ENCODE measurements around the gene ALAD.

ALAD gene

GRCh38 chr9:113416149-113416721 is 15.2 kb upstream of the ALAD start:
- TF ChIP-seq EZH2phosphoT487 (IDR thresholded peaks at IDR 0.05; ENCODE audit: low read depth) (no peak), CTCF (IDR thresholded peaks at IDR 0.05; ENCODE audit: low read depth, low read length) (no peak)
- H3K4me2 ChIP-seq (ENCODE audit: low read length): peak overlapping the region; percentile 80
- peak overlapping the region; percentile 70 for H3K9ac ChIP-seq (ENCODE audit: low read length)
- H3K4me1 ChIP-seq (ENCODE audit: low read length): peaks cover 49% of the 10 kb centered on the region
- H3K36me3 ChIP-seq (replicated peaks; ENCODE audit: low read depth, low read length): no peaks in the 10 kb centered on the region
- peak overlapping the region; percentile 96 for H3K27ac ChIP-seq (ENCODE audit: low read length)
- H3K4me3 ChIP-seq (ENCODE audit: low read length): peak overlapping the region; percentile 44
- H2AFZ ChIP-seq (ENCODE audit: low read depth, low read length): peak overlapping the region; percentile 83
- H4K20me1 ChIP-seq (ENCODE audit: insufficient read depth, low read length): no peaks in the 10 kb centered on the region
- H3K9me3 ChIP-seq (ENCODE audit: insufficient read depth, low read length): no peaks in the 10 kb centered on the region
- no peaks in the 10 kb centered on the region for H3K27me3 ChIP-seq (ENCODE audit: low read depth, low read length)
- H3K79me2 ChIP-seq (ENCODE audit: low read length): no peaks in the 10 kb centered on the region

- no peaks in the 10 kb centered on the region for H4K20me1 ChIP-seq (ENCODE audit: insufficient read depth, low read length)
- H3K27ac ChIP-seq (ENCODE audit: low read length): peak within 1 kb of the TSS; percentile 87
- no peak for TF ChIP-seq CTCF (IDR thresholded peaks at IDR 0.05; ENCODE audit: low read depth, low read length)
- TF ChIP-seq EZH2phosphoT487 (IDR thresholded peaks at IDR 0.05; ENCODE audit: low read depth): no peak
- peaks cover 12% of the 10 kb centered on the region for H3K4me1 ChIP-seq (ENCODE audit: low read length)
- peaks cover 27% of the 10 kb centered on the region for H3K79me2 ChIP-seq (ENCODE audit: low read length)
- H2AFZ ChIP-seq (ENCODE audit: low read depth, low read length): no peak within 1 kb of the TSS; the same call in 1 of the 2 replicates
- no peaks in the 10 kb centered on the region for H3K27me3 ChIP-seq (ENCODE audit: low read depth, low read length)
- peak within 1 kb of the TSS; percentile 92 for H3K4me2 ChIP-seq (ENCODE audit: low read length)
- no peaks in the 10 kb centered on the region for H3K9me3 ChIP-seq (ENCODE audit: insufficient read depth, low read length)
- H3K36me3 ChIP-seq (replicated peaks; ENCODE audit: low read depth, low read length): peaks cover 9% of the 10 kb centered on the region
- H3K4me3 ChIP-seq (ENCODE audit: low read length): peak within 1 kb of the TSS; percentile 81
- H3K9ac ChIP-seq (ENCODE audit: low read length): peak within 1 kb of the TSS; percentile 96
Observed at GRCh38 chr9:113410207-113410864, 9.3 kb upstream of the ALAD start, which contains the start of the genes C9orf43 and POLE3. Gene C9orf43 (plus strand): TSS chr9:113410747. CDS start chr9:113413494, 2,747 bp downstream. Gene POLE3 (minus strand): TSS chr9:113410675. CDS start chr9:113410293, 382 bp downstream.

GRCh38 chr9:113409883-113410206 is 8.8 kb upstream of the ALAD start:
- peak overlapping the region; percentile 96 for H3K9ac ChIP-seq (ENCODE audit: low read length)
- peaks cover 27% of the 10 kb centered on the region for H3K79me2 ChIP-seq (ENCODE audit: low read length)
- H3K27me3 ChIP-seq (ENCODE audit: low read depth, low read length): no peaks in the 10 kb centered on the region
- no peaks in the 10 kb centered on the region for H3K9me3 ChIP-seq (ENCODE audit: insufficient read depth, low read length)
- H3K4me3 ChIP-seq (ENCODE audit: low read length): peak overlapping the region; percentile 81
- peak overlapping the region; percentile 92 for H3K4me2 ChIP-seq (ENCODE audit: low read length)
- no peak for TF ChIP-seq CTCF (IDR thresholded peaks at IDR 0.05; ENCODE audit: low read depth, low read length)
- no peak for TF ChIP-seq EZH2phosphoT487 (IDR thresholded peaks at IDR 0.05; ENCODE audit: low read depth)
- peaks cover 9% of the 10 kb centered on the region for H3K36me3 ChIP-seq (replicated peaks; ENCODE audit: low read depth, low read length)
- no peaks in the 10 kb centered on the region for H4K20me1 ChIP-seq (ENCODE audit: insufficient read depth, low read length)
- peak overlapping the region; percentile 87 for H3K27ac ChIP-seq (ENCODE audit: low read length)
- peaks cover 12% of the 10 kb centered on the region for H3K4me1 ChIP-seq (ENCODE audit: low read length)
- H2AFZ ChIP-seq (ENCODE audit: low read depth, low read length): no peak overlapping the region; the same call in 1 of the 2 replicates

- peaks cover 12% of the 10 kb centered on the region for H3K4me1 ChIP-seq (ENCODE audit: low read length)
- H3K27me3 ChIP-seq (ENCODE audit: low read depth, low read length): no peaks in the 10 kb centered on the region
- H4K20me1 ChIP-seq (ENCODE audit: insufficient read depth, low read length): no peaks in the 10 kb centered on the region
- peak overlapping the region; percentile 87 for H3K27ac ChIP-seq (ENCODE audit: low read length)
- peak overlapping the region; percentile 81 for H3K4me3 ChIP-seq (ENCODE audit: low read length)
- H3K36me3 ChIP-seq (replicated peaks; ENCODE audit: low read depth, low read length): peaks cover 9% of the 10 kb centered on the region
- TF ChIP-seq EZH2phosphoT487 (IDR thresholded peaks at IDR 0.05; ENCODE audit: low read depth) (no peak), CTCF (IDR thresholded peaks at IDR 0.05; ENCODE audit: low read depth, low read length) (no peak)
- H3K9me3 ChIP-seq (ENCODE audit: insufficient read depth, low read length): no peaks in the 10 kb centered on the region
- H2AFZ ChIP-seq (ENCODE audit: low read depth, low read length): no peak overlapping the region
- peaks cover 27% of the 10 kb centered on the region for H3K79me2 ChIP-seq (ENCODE audit: low read length)
- H3K9ac ChIP-seq (ENCODE audit: low read length): peak overlapping the region; percentile 96
- H3K4me2 ChIP-seq (ENCODE audit: low read length): peak overlapping the region; percentile 92
Observed at GRCh38 chr9:113409481-113409880, 8.4 kb upstream of the ALAD start.

Measured in OCI-LY3 (cell line).